GM18951 (cell line): ENCODE measurements around the gene IFNAR1.

Source experiments
- POLR2A ChIP-seq: IDR thresholded peaks from 4 replicates; pipeline ENCODE4 v1.6.1; 2011; ENCODE audit warnings: mild to moderate bottlenecking; ENCODE audit not compliant: insufficient read length, insufficient read depth; ENCODE audit errors: extremely low read depth
- in situ Hi-C: fragments of 300-500 bp; cut with MboI; formaldehyde crosslinking; loops from one replicate; pipeline ENCODE4 v1.12.0; 2022; ENCODE audit warnings: low sequenced_read_pairs, mixed read lengths, inconsistent platforms; ENCODE audit not compliant: unreplicated experiment

IFNAR1 gene

DNA sequence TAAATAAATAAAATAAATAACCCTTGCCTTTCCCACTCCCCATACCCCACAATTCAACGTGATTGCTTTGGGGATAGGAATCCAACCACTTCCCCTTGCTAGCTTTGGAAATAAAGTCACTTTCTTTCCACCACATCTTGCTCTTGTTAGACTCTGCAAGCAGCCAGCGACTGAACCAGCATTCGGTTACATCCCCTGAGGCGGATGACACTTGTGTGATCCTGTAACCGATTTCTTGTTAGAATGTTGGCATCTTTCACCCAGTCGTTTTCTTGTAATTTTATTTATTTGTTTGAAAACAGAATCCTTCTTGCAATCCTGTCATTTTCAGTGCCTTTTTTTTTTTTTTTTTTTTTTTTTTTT, 76.8 kb downstream of the IFNAR1 start:
- in situ Hi-C loops = no loop called here
- no peak for TF ChIP-seq POLR2A

DNA sequence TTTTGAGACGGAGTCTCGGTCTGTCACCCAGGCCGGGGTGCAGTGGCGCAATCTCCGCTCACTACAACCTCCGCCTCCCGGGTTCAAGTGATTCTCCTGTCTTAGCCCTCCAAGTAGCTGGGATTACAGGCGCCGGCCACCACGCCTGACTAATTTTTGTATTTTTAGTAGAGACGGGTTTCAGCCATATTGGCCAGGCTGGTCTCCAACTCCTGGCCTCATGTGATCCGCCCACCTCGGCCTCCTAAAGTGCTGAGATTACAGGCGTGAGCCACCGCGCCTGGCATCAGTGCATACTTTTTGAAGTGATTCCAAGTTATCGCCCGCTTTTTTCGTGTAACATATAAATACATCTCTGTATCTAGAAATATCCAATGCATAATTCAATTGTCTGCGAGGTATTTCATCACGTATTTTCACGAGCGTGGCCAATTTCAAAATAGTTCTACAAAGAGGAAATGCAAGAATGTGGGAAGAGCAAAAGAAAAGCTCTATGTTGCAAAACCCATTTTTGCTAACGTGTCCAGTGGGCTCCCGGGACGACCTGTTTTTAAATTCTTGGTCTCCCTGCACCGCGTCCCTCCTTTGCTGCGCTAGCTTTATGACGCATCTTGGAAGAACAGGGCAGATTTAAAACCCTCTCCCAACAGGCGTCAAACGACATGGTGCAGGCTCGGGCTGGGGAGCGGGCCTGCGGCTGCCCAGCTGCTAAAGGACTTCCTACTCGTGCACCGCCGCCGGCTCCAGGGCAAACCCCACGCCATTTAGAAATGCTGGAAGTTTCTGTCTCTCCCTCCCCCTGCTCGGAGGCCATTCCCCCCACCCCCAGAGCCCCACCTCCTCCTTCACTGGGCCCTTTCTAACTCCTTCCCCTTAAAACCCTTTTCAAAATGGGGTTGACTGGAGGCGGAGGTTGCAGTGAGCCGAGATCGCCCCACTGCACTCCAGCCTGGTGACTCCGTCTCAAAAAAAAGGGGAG, 77.5 kb downstream of the IFNAR1 start:
- in situ Hi-C loops = no loop called here
- TF ChIP-seq POLR2A = no peak

DNA sequence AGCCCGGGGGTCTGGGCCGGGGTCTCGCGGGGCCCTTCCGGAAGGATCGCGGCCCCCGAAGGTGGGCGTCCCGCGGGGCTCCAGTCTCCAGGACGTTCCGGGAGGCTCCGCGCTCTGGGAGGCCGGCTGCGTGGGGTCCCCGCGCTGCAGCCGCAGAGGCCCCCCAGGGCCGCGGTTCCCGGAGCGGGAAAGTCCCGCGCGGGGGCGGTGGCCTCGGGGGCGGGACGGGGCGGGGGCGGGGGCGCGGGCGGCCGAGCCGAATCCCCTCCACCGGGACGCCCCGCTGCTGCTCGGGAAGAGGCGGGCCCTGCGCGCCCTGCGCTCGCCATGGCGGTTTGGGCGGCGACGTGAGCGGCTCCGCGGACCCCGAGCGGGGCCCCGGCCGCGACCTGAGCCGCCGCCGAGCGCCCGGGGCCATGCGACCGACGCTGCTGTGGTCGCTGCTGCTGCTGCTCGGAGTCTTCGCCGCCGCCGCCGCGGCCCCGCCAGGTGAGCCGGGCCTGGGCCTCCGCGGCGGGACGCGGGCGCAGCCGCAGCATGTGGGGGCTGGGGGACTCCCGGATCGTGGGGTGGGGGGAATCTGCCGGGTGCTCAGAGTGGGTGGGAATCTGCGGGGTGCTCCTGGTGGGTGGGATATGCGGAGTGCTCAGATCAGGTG, 78.5 kb downstream of the IFNAR1 start, which contains the start of gene IFNGR2:
TSS of gene IFNGR2 (plus strand) at position 286 of the 658 bp plus-strand sequence. CDS start at position 417, 131 bp downstream.
- TF ChIP-seq POLR2A = peak; percentile 72

DNA sequence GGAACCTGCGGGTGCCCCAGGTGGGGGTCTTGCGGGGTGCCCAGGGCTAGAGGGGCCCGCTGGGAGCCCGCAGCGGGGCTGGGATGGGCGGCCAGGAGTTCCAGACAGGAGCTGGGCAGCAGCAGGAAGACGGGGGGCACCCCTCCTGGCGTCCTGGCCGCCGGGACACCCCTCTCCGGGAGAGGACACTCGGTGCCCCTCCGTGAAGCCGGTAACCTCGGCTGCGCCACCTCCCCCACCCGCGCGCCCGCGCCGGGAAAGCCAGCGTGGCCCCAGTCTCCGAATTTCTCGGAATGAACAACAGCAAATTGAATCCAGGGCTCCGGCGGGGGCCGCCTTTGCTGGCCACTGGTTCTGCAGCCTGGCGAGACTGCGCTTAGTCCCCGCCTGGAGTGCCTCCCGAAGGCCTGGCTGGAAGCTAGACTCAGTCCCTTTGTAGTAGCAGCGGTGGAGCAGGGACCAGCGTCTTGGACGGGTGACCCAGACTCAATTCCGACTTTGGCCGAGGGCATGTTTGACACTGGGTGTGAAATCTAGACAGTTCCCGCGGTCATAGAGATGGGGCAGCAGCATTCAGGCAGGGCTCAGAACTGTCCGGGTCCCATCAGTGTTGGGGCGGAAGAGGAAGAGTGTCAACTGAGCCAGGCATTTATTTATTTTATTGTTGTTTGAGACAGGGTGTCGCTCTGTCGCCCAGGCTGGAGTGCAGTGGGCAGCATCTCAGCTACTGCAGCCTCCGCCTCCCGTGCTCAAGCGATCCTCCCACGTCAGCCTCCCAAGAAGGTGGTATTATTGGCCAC, 79.2 kb downstream of the IFNAR1 start:
- in situ Hi-C loops = no loop called here
- peak; percentile 33 for TF ChIP-seq POLR2A

More for the DNA sequence above, 78.5 kb downstream of the IFNAR1 start, which contains the start of gene IFNGR2:
- in situ Hi-C loops = no loop called here

DNA sequence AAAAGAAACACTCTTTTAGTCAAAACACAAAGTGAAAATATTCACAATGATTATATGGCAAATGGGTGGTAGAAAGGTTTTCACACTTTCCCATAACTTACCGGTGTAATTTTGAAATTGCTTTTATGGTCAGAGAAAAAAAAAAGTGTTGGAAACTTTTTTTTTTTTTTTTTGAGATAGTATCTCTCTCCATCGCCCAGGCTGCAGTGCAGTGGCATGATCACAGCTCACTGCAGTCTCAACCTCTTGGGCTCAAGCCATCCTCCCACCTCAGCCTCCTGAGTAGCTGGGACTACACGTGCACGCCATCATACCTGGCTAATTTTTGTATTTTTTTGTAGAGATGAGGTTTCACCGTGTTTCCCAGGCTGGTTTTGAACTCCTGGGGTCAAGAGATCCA, 81.7 kb downstream of the IFNAR1 start:
- TF ChIP-seq POLR2A = no peak
- in situ Hi-C loops = no loop called here
